ENCODE measurements around the gene IRGM.
"Not testable (repeated sequence)": the region's sequence is repeated elsewhere in the genome, so short reads cannot be mapped to it uniquely, and the experiment has no call there.

The IRGM gene, protein sequence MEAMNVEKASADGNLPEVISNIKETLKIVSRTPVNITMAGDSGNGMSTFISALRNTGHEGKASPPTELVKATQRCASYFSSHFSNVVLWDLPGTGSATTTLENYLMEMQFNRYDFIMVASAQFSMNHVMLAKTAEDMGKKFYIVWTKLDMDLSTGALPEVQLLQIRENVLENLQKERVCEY

DNA sequence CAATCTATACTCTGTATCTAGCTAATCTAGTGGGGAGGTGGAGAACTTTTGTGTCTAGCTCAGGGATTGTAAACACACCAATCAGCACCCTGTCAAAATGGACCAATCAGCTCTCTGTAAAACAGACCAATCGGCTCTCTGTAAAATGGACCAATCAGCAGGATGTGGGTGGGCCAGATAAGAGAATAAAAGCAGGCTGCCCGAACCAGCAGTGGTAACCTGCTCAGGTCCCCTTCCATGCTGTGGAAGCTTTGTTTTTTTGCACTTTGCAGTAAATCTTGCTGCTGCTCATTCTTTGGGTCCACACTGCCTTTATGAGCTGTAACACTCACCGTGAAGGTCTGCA, at the start of gene IRGM:
Gene IRGM, plus strand, starts transcription at position 214 of the 346 bp plus-strand sequence. CDS start 1,603 bp downstream, outside the sequence.
- DNase-seq (ENCODE audit: low read depth): not testable (repeated sequence)
- peak within 1 kb of the TSS; percentile 58 for H3K4me3 ChIP-seq (ENCODE audit: low read depth, low read length)

DNA sequence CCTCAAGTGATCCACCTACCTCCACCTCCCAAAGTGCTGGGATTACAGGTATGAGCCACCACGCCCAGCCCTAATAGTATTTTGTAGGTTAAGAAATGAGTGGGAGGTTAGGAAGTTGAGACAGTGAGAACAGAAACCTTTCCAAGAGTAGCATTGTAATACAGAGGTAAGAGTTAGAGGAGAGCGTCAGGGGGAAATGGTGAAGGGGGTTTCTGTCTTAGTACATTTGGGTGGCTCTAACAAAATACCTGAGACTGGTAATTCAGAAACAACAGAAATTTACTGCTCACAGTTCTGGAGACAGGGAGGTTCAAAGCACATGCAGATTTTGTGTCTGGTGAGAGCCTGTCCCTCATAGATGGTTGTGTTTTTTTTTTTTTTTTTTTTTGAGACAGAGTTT, 48.9 kb upstream of the IRGM start:
- no peak overlapping the region for H3K4me3 ChIP-seq (ENCODE audit: low read depth, low read length)
- no peak for TF ChIP-seq POLR2A (IDR thresholded peaks at IDR 0.05; ENCODE audit: extremely low read depth, insufficient read length)
- TF ChIP-seq, protein P1, sequence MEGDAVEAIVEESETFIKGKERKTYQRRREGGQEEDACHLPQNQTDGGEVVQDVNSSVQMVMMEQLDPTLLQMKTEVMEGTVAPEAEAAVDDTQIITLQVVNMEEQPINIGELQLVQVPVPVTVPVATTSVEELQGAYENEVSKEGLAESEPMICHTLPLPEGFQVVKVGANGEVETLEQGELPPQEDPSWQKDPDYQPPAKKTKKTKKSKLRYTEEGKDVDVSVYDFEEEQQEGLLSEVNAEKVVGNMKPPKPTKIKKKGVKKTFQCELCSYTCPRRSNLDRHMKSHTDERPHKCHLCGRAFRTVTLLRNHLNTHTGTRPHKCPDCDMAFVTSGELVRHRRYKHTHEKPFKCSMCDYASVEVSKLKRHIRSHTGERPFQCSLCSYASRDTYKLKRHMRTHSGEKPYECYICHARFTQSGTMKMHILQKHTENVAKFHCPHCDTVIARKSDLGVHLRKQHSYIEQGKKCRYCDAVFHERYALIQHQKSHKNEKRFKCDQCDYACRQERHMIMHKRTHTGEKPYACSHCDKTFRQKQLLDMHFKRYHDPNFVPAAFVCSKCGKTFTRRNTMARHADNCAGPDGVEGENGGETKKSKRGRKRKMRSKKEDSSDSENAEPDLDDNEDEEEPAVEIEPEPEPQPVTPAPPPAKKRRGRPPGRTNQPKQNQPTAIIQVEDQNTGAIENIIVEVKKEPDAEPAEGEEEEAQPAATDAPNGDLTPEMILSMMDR (IDR thresholded peaks at IDR 0.05; ENCODE audit: low read depth, low read length): no peak
- TF ChIP-seq, protein P2, sequence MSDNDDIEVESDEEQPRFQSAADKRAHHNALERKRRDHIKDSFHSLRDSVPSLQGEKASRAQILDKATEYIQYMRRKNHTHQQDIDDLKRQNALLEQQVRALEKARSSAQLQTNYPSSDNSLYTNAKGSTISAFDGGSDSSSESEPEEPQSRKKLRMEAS (IDR thresholded peaks at IDR 0.05; ENCODE audit: low read depth, low read length): no peak
- TF ChIP-seq MYC (IDR thresholded peaks at IDR 0.05; ENCODE audit: low read depth, low read length): no peak
- no peak for DNase-seq (ENCODE audit: low read depth)

DNA sequence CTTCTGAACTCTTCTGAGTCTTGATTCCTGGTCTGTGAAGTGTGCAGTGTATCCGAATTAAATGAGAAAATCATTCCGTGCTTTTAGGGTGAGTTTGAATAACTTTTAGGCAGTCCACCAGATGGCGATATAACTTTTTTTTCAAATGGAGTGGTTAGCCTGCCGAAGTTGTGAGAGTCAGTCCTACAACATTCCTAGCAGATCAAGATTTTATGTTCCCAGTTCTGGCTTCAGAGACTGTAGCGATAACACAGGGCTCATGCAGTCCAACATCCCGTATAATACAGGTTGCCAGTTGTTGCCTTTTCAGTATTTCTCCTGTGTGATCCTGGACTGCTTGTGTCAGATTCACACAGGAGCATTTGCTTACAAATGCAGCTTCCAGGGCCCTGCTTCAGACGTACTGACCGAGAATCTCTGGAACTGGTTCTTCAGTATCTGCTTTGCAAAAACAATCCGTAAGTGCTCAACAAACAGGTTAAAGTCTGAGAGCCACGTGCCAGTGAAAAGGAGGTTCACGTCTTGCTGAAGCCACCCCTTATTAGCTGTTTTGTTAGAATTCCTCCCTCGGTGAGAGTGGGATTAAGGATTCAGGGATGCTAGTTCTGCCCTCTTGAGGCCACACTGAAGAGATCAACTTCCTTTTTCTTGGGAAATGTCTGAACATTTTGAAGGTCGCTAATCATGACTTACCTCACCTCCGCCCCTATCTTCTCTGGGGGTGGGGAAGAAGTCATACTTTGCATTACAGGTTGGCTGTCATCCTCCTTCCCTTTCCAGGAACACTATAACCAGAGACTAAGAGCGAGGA, 45.0 kb upstream of the IRGM start:
- TF ChIP-seq MYC (IDR thresholded peaks at IDR 0.05; ENCODE audit: low read depth, low read length) (no peak), POLR2A (IDR thresholded peaks at IDR 0.05; ENCODE audit: extremely low read depth, insufficient read length) (no peak)
- TF ChIP-seq, protein P1 (IDR thresholded peaks at IDR 0.05; ENCODE audit: low read depth, low read length): peak; percentile 32
- no peak overlapping the region for H3K4me3 ChIP-seq (ENCODE audit: low read depth, low read length)
- peak; percentile 66 for DNase-seq (ENCODE audit: low read depth)

DNA sequence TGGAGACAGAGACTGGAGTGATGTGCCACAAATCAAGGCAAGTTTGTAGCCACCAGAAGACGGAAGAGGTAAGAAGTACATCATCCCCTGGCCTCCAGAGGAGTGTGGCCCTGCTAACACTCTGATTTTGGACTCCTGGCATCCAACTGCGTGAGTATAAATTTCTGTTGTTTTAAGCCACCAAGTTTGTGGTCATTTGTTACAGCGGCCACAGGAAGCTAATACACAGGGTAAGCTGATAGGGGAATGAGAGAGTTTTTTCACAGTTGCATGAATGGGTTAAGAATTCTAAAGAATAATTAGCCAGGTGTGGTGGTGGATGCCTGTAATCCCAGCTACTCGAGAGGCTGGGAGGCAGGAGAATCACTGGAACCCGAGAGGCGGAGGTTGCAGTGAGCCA, 41.9 kb upstream of the IRGM start:
- no peak overlapping the region for H3K4me3 ChIP-seq (ENCODE audit: low read depth, low read length)

DNA sequence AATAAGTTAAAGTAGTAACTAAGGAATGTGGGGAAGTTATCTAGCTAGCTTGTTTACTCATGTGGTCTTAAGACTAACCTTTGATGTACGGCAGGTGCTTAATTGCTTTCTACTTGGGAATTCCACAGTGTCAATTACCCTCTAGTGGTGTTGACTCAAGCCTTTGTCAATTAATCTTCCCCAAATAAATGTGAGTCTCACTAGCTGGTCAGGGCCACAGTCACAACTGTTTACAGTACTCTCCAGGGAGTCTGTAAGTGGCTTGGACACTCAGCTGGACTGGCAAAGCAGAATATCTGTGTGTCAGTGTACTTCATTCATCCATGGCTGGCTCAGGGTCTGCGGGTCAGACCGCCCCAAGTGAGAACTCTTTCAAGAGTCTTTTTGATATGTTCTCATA, 37.0 kb upstream of the IRGM start:
- H3K4me3 ChIP-seq (ENCODE audit: low read depth, low read length): no peak overlapping the region
- DNase-seq (ENCODE audit: low read depth): no peak
- TF ChIP-seq, protein P2 (IDR thresholded peaks at IDR 0.05; ENCODE audit: low read depth, low read length): no peak
- TF ChIP-seq, protein P1 (IDR thresholded peaks at IDR 0.05; ENCODE audit: low read depth, low read length): no peak
- TF ChIP-seq MYC (IDR thresholded peaks at IDR 0.05; ENCODE audit: low read depth, low read length): no peak
- no peak for TF ChIP-seq POLR2A (IDR thresholded peaks at IDR 0.05; ENCODE audit: extremely low read depth, insufficient read length)

More for the DNA sequence above, 41.9 kb upstream of the IRGM start:
- DNase-seq (ENCODE audit: low read depth): no peak
- TF ChIP-seq MYC (IDR thresholded peaks at IDR 0.05; ENCODE audit: low read depth, low read length) (no peak), POLR2A (IDR thresholded peaks at IDR 0.05; ENCODE audit: extremely low read depth, insufficient read length) (no peak)
- TF ChIP-seq, protein P2 (IDR thresholded peaks at IDR 0.05; ENCODE audit: low read depth, low read length): no peak
- TF ChIP-seq, protein P1 (IDR thresholded peaks at IDR 0.05; ENCODE audit: low read depth, low read length): no peak

DNA sequence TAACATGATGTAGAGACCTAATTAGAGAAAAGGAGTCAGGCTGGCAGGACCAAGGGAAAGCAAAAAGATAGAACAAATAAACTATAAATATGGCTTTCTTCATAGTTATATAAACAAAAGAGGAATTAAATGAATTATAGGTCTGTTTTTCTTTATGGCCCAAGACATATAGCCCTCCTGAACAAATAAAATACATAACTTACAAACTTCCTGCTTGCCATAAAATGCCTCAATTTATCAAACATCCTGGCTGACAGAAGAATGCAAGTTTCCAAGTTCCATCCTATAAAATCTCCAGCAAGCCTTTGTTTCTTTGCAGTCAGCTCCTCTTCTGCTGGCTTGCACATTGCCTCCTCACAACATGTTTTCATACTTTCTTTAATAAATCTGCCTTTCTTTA, 31.3 kb upstream of the IRGM start:
- H3K4me3 ChIP-seq (ENCODE audit: low read depth, low read length): no peak overlapping the region
- no peak for TF ChIP-seq MYC (IDR thresholded peaks at IDR 0.05; ENCODE audit: low read depth, low read length)
- TF ChIP-seq, protein P1 (IDR thresholded peaks at IDR 0.05; ENCODE audit: low read depth, low read length): no peak
- TF ChIP-seq, protein P2 (IDR thresholded peaks at IDR 0.05; ENCODE audit: low read depth, low read length): no peak
- no peak for DNase-seq (ENCODE audit: low read depth)

Measured in NB4 (cell line).